Measurements from ENCODE around the gene IL1RL2. TPM values are rescaled to one million over a fixed set of nuclear protein-coding genes. Genes with fewer than 3 reads are reported as not detected.

Gene IL1RL2
- total RNA-seq, 1 experiment from 2014 or later = not detected

DNA sequence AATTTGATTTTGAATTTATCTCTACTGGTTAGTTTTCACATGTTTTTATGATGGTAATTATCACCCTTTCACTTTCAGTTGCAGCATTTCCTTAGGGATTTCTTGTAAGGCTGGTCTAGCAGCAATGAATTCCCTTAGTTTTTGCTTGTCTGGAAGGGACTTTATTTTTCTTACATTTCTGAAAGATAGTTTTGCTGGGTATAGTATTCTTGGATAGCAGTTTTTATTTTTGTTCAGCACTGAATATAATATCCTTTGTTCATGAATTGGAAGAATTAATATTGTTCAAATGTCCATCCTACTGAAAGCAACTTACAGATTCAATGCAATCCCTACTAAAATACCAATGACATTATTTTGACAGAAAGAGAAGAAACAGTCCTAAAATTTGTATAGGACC, 30.2 kb downstream of the IL1RL2 start:
- no peak overlapping the region for H3K4me3 ChIP-seq (ENCODE audit: low read depth, low read length, poor library complexity, severe bottlenecking)
- POLR2A ChIA-PET (ENCODE audit: low non-redundant PET) = no interaction called here
- CTCF ChIA-PET = no interaction called here
- H3K27ac ChIP-seq (ENCODE audit: low read depth, low read length, poor library complexity, severe bottlenecking) = no peak overlapping the region
- no peaks in the 10 kb centered on the region for H3K36me3 ChIP-seq (ENCODE audit: insufficient read depth, low read length, poor library complexity, severe bottlenecking)
- intact Hi-C loops (cut with micrococcal nuclease; ENCODE audit: unreplicated experiment) = no loop called here
- no TSS peak for BruUV-seq (replicated peaks)
- H3K4me1 ChIP-seq (ENCODE audit: insufficient read depth, low read length, poor library complexity, severe bottlenecking) = no peaks in the 10 kb centered on the region
- no peaks in the 10 kb centered on the region for H3K27me3 ChIP-seq (replicated peaks; ENCODE audit: insufficient read depth, low read depth, low read length, poor library complexity)
- TF ChIP-seq, protein P1, sequence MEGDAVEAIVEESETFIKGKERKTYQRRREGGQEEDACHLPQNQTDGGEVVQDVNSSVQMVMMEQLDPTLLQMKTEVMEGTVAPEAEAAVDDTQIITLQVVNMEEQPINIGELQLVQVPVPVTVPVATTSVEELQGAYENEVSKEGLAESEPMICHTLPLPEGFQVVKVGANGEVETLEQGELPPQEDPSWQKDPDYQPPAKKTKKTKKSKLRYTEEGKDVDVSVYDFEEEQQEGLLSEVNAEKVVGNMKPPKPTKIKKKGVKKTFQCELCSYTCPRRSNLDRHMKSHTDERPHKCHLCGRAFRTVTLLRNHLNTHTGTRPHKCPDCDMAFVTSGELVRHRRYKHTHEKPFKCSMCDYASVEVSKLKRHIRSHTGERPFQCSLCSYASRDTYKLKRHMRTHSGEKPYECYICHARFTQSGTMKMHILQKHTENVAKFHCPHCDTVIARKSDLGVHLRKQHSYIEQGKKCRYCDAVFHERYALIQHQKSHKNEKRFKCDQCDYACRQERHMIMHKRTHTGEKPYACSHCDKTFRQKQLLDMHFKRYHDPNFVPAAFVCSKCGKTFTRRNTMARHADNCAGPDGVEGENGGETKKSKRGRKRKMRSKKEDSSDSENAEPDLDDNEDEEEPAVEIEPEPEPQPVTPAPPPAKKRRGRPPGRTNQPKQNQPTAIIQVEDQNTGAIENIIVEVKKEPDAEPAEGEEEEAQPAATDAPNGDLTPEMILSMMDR (conservative IDR thresholded peaks at IDR 0.05; ENCODE audit: low read depth, low read length) = no peak
- TF ChIP-seq EZH2 (IDR thresholded peaks at IDR 0.05; ENCODE audit: borderline replicate concordance, low read depth, low read length, poor library complexity, severe bottlenecking) = no peak
- no peak for DNase-seq (ENCODE audit: low spot score)
- peaks cover 18% of the 10 kb centered on the region for H3K9me3 ChIP-seq (ENCODE audit: low read depth, low read length, poor library complexity, severe bottlenecking)

DNA sequence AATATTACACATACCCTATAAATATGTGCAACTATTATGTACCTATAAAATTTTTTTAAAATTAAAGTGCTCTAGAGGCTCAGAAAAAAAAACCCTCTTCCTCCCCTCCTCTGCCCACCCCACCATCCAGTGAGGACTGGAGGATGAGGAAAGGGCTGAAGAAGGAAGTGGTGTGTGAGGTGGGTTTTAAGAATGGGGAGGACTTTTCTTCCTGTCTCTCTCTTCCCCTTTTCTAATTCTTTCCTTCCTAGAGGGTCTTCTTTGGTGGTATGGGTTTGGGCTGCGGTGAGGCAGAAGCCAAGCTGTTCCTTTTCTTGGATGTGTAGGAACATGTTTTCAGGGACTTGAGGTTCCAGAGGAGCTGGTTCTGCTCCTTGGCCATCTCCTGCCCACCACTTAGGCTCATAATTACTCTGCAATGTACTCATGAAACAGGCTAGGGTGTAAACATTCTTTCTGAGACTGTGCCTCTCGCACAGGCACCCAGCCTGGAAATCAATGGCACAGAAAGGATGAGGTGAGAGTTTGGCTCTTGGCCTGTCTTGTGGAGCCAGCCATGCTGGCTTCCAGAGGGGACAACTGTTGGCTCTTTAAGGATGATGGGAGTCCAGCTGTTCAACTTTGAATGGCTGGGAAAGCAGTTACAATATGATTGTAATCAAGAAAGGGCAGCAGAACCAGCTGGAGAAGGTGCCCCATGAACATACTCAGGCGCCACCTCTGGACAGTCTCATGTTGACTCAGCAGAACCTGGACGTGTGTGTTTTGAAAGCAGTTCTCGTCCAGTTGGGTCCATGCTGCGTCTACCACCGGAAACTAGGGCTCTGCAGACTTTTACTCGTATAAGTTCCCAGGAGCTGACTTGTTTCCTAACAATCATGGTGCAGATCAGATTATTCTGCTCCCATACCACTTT, 38.3 kb downstream of the IL1RL2 start:
- Histone ChIP-seq H3K36me3 (ENCODE audit: insufficient read depth, low read length, poor library complexity, severe bottlenecking) (no peaks in the 10 kb centered on the region), H3K4me1 (ENCODE audit: insufficient read depth, low read length, poor library complexity, severe bottlenecking) (peaks cover 17% of the 10 kb centered on the region), H3K4me3 (ENCODE audit: low read depth, low read length, poor library complexity, severe bottlenecking) (no peak overlapping the region), H3K9me3 (ENCODE audit: low read depth, low read length, poor library complexity, severe bottlenecking) (no peaks in the 10 kb centered on the region), H3K27ac (ENCODE audit: low read depth, low read length, poor library complexity, severe bottlenecking) (no peak overlapping the region), H3K27me3 (replicated peaks; ENCODE audit: insufficient read depth, low read depth, low read length, poor library complexity) (no peaks in the 10 kb centered on the region)
- DNase-seq (ENCODE audit: low spot score) = no peak
- ChIA-PET POLR2A (ENCODE audit: low non-redundant PET) (no interaction called here), CTCF (no interaction called here)
- no TSS peak for BruUV-seq (replicated peaks)
- TF ChIP-seq, protein P1 (conservative IDR thresholded peaks at IDR 0.05; ENCODE audit: low read depth, low read length) = no peak
- no peak for TF ChIP-seq EZH2 (IDR thresholded peaks at IDR 0.05; ENCODE audit: borderline replicate concordance, low read depth, low read length, poor library complexity, severe bottlenecking)
- intact Hi-C loops (cut with micrococcal nuclease; ENCODE audit: unreplicated experiment) = no loop called here

DNA sequence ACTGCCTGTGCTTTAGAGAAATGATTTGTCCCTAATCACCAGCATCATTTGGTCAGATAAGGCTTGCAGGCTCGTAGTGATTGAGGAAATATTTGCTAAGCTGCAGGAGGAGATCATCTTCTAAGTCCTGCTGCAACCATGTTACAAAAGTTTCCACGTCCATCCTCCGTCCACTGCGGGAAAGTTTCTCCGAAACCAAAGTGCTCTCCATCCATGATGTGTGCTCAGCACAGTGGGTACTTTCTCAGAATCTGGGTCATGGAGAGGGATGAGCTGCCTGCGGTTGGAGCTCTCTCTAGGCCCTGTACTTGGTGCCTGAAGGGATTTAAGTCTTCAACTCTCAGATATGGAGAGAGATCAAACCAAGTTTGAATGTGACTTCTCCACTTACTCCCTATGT, 39.3 kb downstream of the IL1RL2 start:
- Histone ChIP-seq H3K36me3 (ENCODE audit: insufficient read depth, low read length, poor library complexity, severe bottlenecking) (no peaks in the 10 kb centered on the region), H3K4me1 (ENCODE audit: insufficient read depth, low read length, poor library complexity, severe bottlenecking) (peaks cover 17% of the 10 kb centered on the region), H3K4me3 (ENCODE audit: low read depth, low read length, poor library complexity, severe bottlenecking) (no peak overlapping the region), H3K27ac (ENCODE audit: low read depth, low read length, poor library complexity, severe bottlenecking) (no peak overlapping the region), H3K27me3 (replicated peaks; ENCODE audit: insufficient read depth, low read depth, low read length, poor library complexity) (no peaks in the 10 kb centered on the region), H3K9me3 (ENCODE audit: low read depth, low read length, poor library complexity, severe bottlenecking) (no peaks in the 10 kb centered on the region)
- POLR2A ChIA-PET (ENCODE audit: low non-redundant PET) = no interaction called here
- no peak for TF ChIP-seq EZH2 (IDR thresholded peaks at IDR 0.05; ENCODE audit: borderline replicate concordance, low read depth, low read length, poor library complexity, severe bottlenecking)
- TF ChIP-seq, protein P1 (conservative IDR thresholded peaks at IDR 0.05; ENCODE audit: low read depth, low read length) = no peak
- BruUV-seq (replicated peaks) = no TSS peak
- intact Hi-C loops (cut with micrococcal nuclease; ENCODE audit: unreplicated experiment) = no loop called here
- no peak for DNase-seq (ENCODE audit: low spot score)
- CTCF ChIA-PET = no interaction called here
